Mesothelial cell of epicardium (in vitro differentiated cells): Measurements from ENCODE around the gene TAAR2. TPM values are rescaled to one million over a fixed set of nuclear protein-coding genes. Genes with fewer than 3 reads are reported as not detected.
"Not testable (repeated sequence)": the region's sequence is repeated elsewhere in the genome, so short reads cannot be mapped to it uniquely, and the experiment has no call there.

Experiments
- DNase-seq, 2 experiments: peaks; one replicate each; pipeline ENCODE4 v3.0.0; 2021; ENCODE audit warnings: low spot score in 2 of 2; ENCODE audit not compliant: unreplicated experiment in 2 of 2
- H3K27ac Mint-ChIP-seq: 2 replicates; pipeline ENCODE4 v1.8.0; 2021; ENCODE audit warnings: mixed read lengths
- H3K27me3 Mint-ChIP-seq: 2 replicates; pipeline ENCODE4 v1.8.0; 2021; ENCODE audit warnings: low read depth, mixed read lengths
- H3K36me3 Mint-ChIP-seq: 2 replicates; pipeline ENCODE4 v1.8.0; 2021; ENCODE audit warnings: mixed read lengths
- H3K4me1 Mint-ChIP-seq: 2 replicates; pipeline ENCODE4 v1.8.0; 2021; ENCODE audit warnings: mixed read lengths
- H3K4me3 Mint-ChIP-seq: 2 replicates; pipeline ENCODE4 v1.8.0; 2021; ENCODE audit warnings: mild to moderate bottlenecking, moderate library complexity, mixed read lengths
- H3K9me3 Mint-ChIP-seq: 2 replicates; pipeline ENCODE4 v1.8.0; 2021; ENCODE audit warnings: mixed read lengths
- total RNA-seq: library from RNA; stranded (reverse); gene quantifications from 3 replicates; pipeline ENCODE4 v1.2.1, GENCODE V29; 2021
- TF ChIP-seq, protein P1 (sequence below): fragments of 200-600 bp; sonication (generic); IDR thresholded peaks from one replicate; pipeline ENCODE4 v1.5.0; 2021; ENCODE audit warnings: antibody characterized with exemption; ENCODE audit not compliant: unreplicated experiment

The TAAR2 gene
- total RNA-seq, 1 donor from 2014 or later, result not detected

DNA sequence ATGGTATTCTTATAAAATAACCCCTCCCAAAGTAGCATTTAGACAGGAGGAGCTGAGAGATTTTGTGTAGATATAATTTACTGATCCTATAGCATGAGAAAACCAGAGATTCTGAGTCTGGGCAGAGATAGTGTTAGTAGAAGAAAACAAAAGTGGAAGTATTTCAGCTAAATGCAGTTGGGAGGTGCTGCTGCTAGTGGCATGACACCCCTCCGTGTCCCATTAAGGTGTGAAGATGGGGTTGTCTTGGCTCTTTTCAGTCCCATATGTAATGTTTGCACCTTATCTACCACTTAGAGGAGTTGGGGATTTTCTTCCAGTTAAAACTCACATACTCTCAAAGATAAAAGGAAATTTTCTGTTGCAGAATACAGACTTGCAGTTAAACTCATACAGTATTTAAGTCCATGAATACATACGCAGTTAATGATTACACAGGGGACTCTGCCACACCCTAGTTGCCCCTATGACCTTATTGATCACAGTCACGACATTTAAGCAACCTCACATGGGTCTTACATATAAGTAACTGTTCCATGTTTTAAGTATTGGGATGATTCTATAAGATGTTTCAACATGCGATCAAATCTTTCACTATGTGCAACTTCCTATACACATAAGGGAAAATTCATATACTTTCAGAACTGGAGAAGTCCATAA lies 11.5 kb downstream of the TAAR2 start:
- Mint-ChIP-seq H3K4me3 (no peak overlapping the region), H3K36me3 (no peaks in the 10 kb centered on the region), H3K27ac (no peak overlapping the region), H3K4me1 (peaks cover 2% of the 10 kb centered on the region), H3K27me3 (peaks cover 2% of the 10 kb centered on the region), H3K9me3 (no peaks in the 10 kb centered on the region)
- no peak for DNase-seq
- TF ChIP-seq, protein P1, sequence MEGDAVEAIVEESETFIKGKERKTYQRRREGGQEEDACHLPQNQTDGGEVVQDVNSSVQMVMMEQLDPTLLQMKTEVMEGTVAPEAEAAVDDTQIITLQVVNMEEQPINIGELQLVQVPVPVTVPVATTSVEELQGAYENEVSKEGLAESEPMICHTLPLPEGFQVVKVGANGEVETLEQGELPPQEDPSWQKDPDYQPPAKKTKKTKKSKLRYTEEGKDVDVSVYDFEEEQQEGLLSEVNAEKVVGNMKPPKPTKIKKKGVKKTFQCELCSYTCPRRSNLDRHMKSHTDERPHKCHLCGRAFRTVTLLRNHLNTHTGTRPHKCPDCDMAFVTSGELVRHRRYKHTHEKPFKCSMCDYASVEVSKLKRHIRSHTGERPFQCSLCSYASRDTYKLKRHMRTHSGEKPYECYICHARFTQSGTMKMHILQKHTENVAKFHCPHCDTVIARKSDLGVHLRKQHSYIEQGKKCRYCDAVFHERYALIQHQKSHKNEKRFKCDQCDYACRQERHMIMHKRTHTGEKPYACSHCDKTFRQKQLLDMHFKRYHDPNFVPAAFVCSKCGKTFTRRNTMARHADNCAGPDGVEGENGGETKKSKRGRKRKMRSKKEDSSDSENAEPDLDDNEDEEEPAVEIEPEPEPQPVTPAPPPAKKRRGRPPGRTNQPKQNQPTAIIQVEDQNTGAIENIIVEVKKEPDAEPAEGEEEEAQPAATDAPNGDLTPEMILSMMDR, result no peak

DNA sequence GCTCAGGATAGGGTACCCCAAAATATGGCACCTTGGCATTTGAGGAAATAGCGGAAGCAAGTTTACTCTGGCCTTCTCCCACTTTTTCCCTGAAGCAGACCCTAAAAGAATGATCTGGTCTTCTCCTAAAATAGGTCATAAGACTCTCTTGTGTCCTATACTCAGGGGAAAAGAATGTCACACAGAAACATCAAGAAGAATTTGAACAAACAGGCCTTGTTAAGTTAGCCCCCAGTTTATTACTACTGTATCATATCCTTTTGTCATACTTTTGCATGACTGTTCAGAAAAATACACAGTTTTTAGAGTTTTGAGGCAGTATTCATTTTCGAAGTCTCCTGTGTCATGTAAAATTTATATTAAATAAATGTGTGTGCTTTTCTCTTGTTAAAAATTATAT lies 12.5 kb downstream of the TAAR2 start:
- Mint-ChIP-seq H3K27me3 (no peaks in the 10 kb centered on the region), H3K4me3 (no peak overlapping the region), H3K36me3 (no peaks in the 10 kb centered on the region), H3K9me3 (no peaks in the 10 kb centered on the region), H3K27ac (no peak overlapping the region), H3K4me1 (peaks cover 2% of the 10 kb centered on the region)
- TF ChIP-seq, protein P1, result no peak
- DNase-seq, result no peak

DNA sequence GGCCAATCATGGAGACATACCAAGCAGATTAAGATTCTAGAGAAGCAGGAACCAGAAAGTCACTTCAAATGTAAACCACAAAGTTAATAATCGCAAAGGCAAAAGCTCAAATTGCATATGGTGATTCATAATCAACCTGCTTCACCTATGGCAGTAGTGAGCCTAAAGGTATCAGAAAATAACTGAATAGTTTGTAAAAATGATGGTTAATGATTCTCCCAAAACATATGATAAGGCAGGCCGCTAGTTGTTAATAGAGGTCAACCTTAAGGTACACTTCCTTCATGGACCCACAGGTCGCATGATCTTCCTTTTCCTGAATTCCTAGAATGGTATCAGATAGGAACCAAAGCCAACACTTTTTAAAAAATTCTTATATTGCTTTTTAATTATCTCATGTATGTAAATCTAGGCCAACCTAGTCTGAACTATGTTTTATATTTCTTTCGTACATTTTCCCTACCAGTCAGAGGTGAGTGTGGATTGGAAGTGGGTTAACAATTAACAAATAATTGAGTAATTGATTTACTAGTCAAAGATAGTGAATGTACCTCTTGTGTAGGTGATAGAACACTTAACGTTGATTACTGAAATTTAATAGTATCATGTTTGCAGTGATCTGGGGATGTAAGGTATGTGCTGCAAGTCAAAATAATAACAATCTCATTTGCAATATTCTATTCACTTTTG lies 16.4 kb downstream of the TAAR2 start:
- TF ChIP-seq, protein P1, result no peak
- no peaks in the 10 kb centered on the region for H3K4me1 Mint-ChIP-seq
- no peaks in the 10 kb centered on the region for H3K27me3 Mint-ChIP-seq
- no peaks in the 10 kb centered on the region for H3K36me3 Mint-ChIP-seq
- H3K27ac Mint-ChIP-seq, result no peak overlapping the region
- peaks cover 5% of the 10 kb centered on the region for H3K9me3 Mint-ChIP-seq
- DNase-seq, result no peak
- no peak overlapping the region for H3K4me3 Mint-ChIP-seq

- TF ChIP-seq, protein P1, result no peak
- peaks cover 5% of the 10 kb centered on the region for H3K9me3 Mint-ChIP-seq
- no peak for DNase-seq
- no peaks in the 10 kb centered on the region for H3K36me3 Mint-ChIP-seq
- H3K27ac Mint-ChIP-seq, result no peak overlapping the region
- no peaks in the 10 kb centered on the region for H3K4me1 Mint-ChIP-seq
- peaks cover 8% of the 10 kb centered on the region for H3K27me3 Mint-ChIP-seq
- H3K4me3 Mint-ChIP-seq, result no peak overlapping the region
Measured at GRCh38 chr6:132604635-132605152, 19.4 kb downstream of the TAAR2 start.

GRCh38 chr6:132600900-132601299 lies 23.2 kb downstream of the TAAR2 start:
- H3K27ac Mint-ChIP-seq, H3K4me3 Mint-ChIP-seq: not testable (repeated sequence)

GRCh38 chr6:132598473-132598872 lies 25.6 kb downstream of the TAAR2 start:
- Mint-ChIP-seq H3K4me3 (no peak overlapping the region), H3K27me3 (peaks cover 11% of the 10 kb centered on the region), H3K4me1 (no peaks in the 10 kb centered on the region), H3K27ac (no peak overlapping the region), H3K36me3 (no peaks in the 10 kb centered on the region), H3K9me3 (no peaks in the 10 kb centered on the region)
- TF ChIP-seq, protein P1, result no peak
- no peak for DNase-seq

More at GRCh38 chr6:132600900-132601299, 23.2 kb downstream of the TAAR2 start:
- not testable (repeated sequence) for H3K9me3 Mint-ChIP-seq, H3K36me3 Mint-ChIP-seq, DNase-seq, H3K4me1 Mint-ChIP-seq
- H3K27me3 Mint-ChIP-seq, result peaks cover 11% of the 10 kb centered on the region
